DOHH2 (cell line): ENCODE measurements around the gene MAP3K6.

Experiments
- CTCF ChIP-seq: fragments of 200-600 bp; sonication (generic); IDR thresholded peaks from one replicate; pipeline ENCODE4 v1.5.1; 2014; ENCODE audit warnings: antibody characterized with exemption, mild to moderate bottlenecking, low read depth, low read length; ENCODE audit not compliant: poor library complexity, severe bottlenecking
- EZH2phosphoT487 ChIP-seq: fragments of 200-600 bp; sonication (generic); IDR thresholded peaks from 2 replicates; pipeline ENCODE4 v1.6.1; 2017; ENCODE audit warnings: borderline replicate concordance, mild to moderate bottlenecking, antibody characterized with exemption, low read length, moderate library complexity, mixed read lengths

- TF ChIP-seq CTCF: no peak
- no peak for TF ChIP-seq EZH2phosphoT487
These were observed 41.5 kb downstream of the MAP3K6 start for GRCh38 chr1:27325286-27325685.
